Measurements from ENCODE around the gene RBMS3.
"Not testable (repeated sequence)": the region's sequence is repeated elsewhere in the genome, so short reads cannot be mapped to it uniquely, and the experiment has no call there.

RBMS3 gene
- long read RNA-seq, donor 1, partial matches to known transcripts, result 7 of 8 reads
- long read RNA-seq, donor 1, other reads (novel, unspliced or antisense), result 0 of 8 reads
- long read RNA-seq, donor 2, result 0 reads
- long read RNA-seq, donor 3, partial matches to known transcripts, result 5 of 6 reads
- long read RNA-seq, donor 3, other reads (novel, unspliced or antisense), result 0 of 6 reads
- long read RNA-seq, donor 4, partial matches to known transcripts, result 11 of 11 reads
- long read RNA-seq, donor 4, other reads (novel, unspliced or antisense), result 0 of 11 reads
- long read RNA-seq, donor 5, partial matches to known transcripts, result 7 of 8 reads
- long read RNA-seq, donor 5, other reads (novel, unspliced or antisense), result 0 of 8 reads
- long read RNA-seq, donor 6, partial matches to known transcripts, result 13 of 15 reads
- long read RNA-seq, donor 6, other reads (novel, unspliced or antisense), result 0 of 15 reads
- long read RNA-seq, donor 7, partial matches to known transcripts, result 8 of 9 reads
- long read RNA-seq, donor 7, other reads (novel, unspliced or antisense), result 0 of 9 reads
- long read RNA-seq, donor 8, full-length matches to known transcripts, result 1 of 6 reads
- long read RNA-seq, donor 8, partial matches to known transcripts, result 5 of 6 reads
- long read RNA-seq, donor 8, other reads (novel, unspliced or antisense), result 0 of 6 reads

- DNase-seq, result peak; percentile 82
These were observed at the start of gene RBMS3 for GRCh38 chr3:29280404-29281093. Gene RBMS3 (plus strand): TSS chr3:29281071.

DNA sequence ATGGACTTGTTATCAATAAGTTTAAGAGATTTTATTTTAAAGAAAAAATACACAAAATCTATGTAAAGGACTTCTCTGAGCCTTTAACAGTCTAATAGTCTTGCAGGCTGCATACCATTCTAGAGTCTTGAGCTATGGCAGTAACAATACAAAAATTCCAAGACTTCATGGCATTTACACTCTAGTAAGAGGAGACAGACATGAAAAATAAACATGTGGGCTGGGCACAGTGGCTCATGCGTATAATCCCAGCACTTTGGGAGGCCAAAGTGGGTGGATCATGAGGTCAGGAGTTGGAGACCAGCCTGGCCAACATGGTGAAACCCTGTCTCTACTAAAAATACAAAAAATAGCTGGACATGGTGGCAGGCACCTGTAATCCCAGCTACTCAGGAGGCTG, 47.7 kb upstream of the RBMS3 start:
- not testable (repeated sequence) for DNase-seq

DNA sequence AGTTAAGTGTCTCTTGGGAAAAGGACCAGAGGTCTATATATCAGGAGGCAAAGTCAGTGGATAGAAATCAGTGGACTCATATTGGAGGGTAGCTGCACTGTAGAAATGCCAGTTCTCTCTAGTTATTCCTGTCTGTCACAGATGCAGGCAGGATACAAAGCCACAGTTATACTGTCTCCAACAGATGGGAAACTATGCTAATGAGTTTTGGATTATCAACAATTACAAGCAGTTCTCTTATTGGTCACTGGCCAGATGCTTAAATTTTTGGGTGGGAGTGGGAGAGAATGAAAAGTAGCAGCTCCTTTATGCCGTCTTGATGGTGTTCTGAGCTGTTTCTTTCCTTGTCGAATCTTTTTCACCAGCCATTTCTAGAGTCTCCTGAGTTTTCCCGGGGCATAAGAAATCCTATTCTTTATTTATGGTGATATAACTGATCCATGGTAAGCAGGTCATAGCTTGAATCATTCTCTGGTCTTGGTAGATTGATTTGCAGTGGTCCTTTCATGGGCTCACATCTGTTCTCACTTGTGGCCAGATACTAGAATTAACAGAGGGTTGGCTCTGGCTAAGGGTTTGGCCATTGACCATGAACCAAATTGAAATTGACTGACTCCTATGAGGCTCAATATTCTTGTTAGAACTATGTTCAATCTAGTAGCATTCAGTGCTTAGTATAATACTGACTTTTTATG, 44.6 kb upstream of the RBMS3 start:
- DNase-seq, result no peak

- no peak for DNase-seq
These were observed 41.5 kb upstream of the RBMS3 start for GRCh38 chr3:29239376-29239775.

GRCh38 chr3:29240248-29240647, 40.6 kb upstream of the RBMS3 start:
- DNase-seq, result no peak

DNA sequence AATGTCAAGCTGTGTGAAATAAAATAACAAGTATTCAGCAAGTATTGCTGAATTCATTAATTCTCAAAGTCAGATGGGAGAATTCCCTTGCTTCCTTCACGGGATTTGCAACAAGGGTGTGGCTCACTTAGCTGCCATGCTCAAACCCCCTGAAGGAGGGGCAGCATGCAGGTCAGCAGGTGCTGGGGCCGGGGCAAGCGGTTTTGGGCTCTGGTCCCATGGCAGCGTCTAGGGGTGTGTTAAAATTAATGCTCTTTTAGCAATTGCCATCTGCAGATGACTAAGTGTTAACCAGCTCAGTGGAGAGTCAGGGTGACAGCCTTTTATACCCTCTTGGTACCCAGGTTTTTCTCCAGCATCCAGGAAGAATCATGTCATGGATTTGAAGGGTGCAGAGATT, 40.0 kb upstream of the RBMS3 start:
- DNase-seq, result no peak

- DNase-seq, result no peak
These were observed 39.0 kb upstream of the RBMS3 start for GRCh38 chr3:29241855-29242254.

GRCh38 chr3:29242296-29242695, 38.6 kb upstream of the RBMS3 start:
- DNase-seq, result no peak

DNA sequence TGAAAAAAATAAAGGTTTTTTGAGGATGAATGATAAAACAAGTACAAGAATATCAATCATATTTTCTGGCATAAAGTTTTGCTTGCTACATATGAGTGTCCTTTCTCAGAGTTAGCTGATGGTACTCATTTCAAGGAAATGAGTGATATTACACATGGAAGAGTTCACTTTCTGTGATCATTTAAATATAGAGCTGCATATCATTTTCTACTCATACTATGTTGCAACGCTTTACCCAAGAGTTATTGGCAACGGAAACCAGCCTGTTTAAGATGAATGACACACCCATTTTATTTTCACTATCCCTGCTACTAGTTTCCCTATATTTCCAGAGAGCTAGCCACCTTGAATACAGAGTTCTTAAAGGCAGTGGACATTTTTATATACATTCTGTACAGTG, 35.4 kb upstream of the RBMS3 start:
- no peak for DNase-seq

GRCh38 chr3:29247088-29247745, 33.7 kb upstream of the RBMS3 start:
- DNase-seq, result no peak

GRCh38 chr3:29249829-29250345, 31.0 kb upstream of the RBMS3 start:
- no peak for DNase-seq

GRCh38 chr3:29255854-29256696, 24.8 kb upstream of the RBMS3 start:
- DNase-seq, result no peak

GRCh38 chr3:29258161-29258560, 22.7 kb upstream of the RBMS3 start:
- no peak for DNase-seq

GRCh38 chr3:29261119-29261518, 19.8 kb upstream of the RBMS3 start:
- DNase-seq, result no peak

- DNase-seq, result no peak
These were observed 17.4 kb upstream of the RBMS3 start for GRCh38 chr3:29263476-29263875.

DNA sequence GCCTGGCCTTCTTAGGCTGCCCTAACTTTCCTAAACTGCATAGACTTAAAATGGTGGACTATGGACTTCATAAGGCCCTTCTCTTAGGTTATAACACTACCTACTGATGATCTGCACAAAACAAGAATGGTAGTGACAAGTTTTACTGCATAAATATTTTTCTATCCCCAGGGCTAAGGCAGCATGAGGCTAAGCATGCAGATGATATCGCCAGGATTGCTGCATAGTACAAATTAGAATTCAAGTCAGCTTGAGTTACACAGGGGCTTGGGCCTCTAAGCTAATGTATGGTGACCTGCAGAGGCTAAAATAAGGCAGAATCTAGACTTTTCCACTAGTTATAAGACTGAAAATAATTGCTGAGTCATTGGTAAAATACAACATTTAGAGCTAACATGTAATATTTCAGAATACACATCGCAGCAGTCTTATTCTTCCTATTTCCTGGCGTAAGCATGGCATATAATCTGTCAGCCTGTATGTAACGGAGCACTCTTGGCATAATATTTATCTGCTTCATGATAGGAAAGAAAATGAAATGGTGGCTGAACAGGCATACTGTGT, 15.3 kb upstream of the RBMS3 start:
- no peak for DNase-seq

- DNase-seq, result no peak
These were observed 13.6 kb upstream of the RBMS3 start for GRCh38 chr3:29267226-29267625.

- DNase-seq, result no peak
These were observed 12.2 kb upstream of the RBMS3 start for GRCh38 chr3:29268651-29269050.

GRCh38 chr3:29270752-29271151, 10.1 kb upstream of the RBMS3 start:
- no peak for DNase-seq

- no peak for DNase-seq
These were observed 9.4 kb upstream of the RBMS3 start for GRCh38 chr3:29271475-29271874.

GRCh38 chr3:29274667-29275066, 6.2 kb upstream of the RBMS3 start:
- DNase-seq, result no peak

All from right kidney (tissue), 9 donors.